ENCODE results near the gene LRRC8D.

GRCh38 chr1:89823679-89824292 lies 3.0 kb downstream of the LRRC8D start:
- TF ChIP-seq EZH2phosphoT487 (IDR thresholded peaks at IDR 0.05; ENCODE audit: insufficient read depth, low read depth) = no peak
- no peak for TF ChIP-seq EZH2 (IDR thresholded peaks at IDR 0.05; ENCODE audit: insufficient read depth, poor library complexity, severe bottlenecking)

All from GM23248 (cell line).